Testis (tissue), 2 donors: ENCODE measurements around the gene RMRP.

Experiments used
- POLR2A ChIP-seq: fragments of 450-650 bp; IDR thresholded peaks from one replicate; pipeline ENCODE4 v1.6.1; 2017; ENCODE audit warnings: antibody characterized with exemption, mild to moderate bottlenecking, moderate library complexity
- TF ChIP-seq, protein P1 (sequence below), 3 experiments: fragments of 450-650 bp in 2 of 3; fragments of 200-600 bp in 1 of 3; sonication (generic) in 1 of 3; IDR thresholded peaks; one replicate each; pipeline ENCODE4 v1.5.1; 2016 to 2019; ENCODE audit warnings: antibody characterized with exemption in 3 of 3, mild to moderate bottlenecking in 2 of 3, moderate library complexity in 1 of 3

DNA sequence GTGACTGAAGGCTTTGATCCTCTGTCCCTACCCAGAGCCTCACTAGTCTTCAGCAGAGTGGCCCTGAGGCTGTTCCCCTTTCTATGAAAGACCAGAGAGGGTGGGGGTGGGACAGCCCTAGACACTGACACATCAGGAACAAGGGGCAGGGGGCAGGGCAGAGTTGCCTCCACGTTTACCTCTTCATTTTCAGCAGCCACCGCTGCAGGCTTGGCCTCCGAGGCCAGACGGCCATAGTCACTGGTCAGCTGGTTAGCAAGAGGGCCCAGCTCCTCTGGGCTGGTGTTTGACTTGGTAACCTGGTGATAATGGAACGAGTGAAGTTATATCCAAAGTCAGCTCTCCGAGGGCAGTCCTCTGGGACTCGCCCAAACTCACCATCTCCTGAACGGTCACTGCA lies 47.6 kb upstream of the RMRP start:
- TF ChIP-seq, protein P1, sequence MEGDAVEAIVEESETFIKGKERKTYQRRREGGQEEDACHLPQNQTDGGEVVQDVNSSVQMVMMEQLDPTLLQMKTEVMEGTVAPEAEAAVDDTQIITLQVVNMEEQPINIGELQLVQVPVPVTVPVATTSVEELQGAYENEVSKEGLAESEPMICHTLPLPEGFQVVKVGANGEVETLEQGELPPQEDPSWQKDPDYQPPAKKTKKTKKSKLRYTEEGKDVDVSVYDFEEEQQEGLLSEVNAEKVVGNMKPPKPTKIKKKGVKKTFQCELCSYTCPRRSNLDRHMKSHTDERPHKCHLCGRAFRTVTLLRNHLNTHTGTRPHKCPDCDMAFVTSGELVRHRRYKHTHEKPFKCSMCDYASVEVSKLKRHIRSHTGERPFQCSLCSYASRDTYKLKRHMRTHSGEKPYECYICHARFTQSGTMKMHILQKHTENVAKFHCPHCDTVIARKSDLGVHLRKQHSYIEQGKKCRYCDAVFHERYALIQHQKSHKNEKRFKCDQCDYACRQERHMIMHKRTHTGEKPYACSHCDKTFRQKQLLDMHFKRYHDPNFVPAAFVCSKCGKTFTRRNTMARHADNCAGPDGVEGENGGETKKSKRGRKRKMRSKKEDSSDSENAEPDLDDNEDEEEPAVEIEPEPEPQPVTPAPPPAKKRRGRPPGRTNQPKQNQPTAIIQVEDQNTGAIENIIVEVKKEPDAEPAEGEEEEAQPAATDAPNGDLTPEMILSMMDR (IDR thresholded peaks at IDR 0.05) = no peak
- no peak for TF ChIP-seq POLR2A
